IPS-NIHi7 (cell line): ENCODE results near the gene RNF181.
"Not testable (repeated sequence)": the region's sequence is repeated elsewhere in the genome, so short reads cannot be mapped to it uniquely, and the experiment has no call there.

Experiments
- DNase-seq: peaks from one replicate; pipeline ENCODE4 v3.0.0; 2012; ENCODE audit warnings: mixed read lengths; ENCODE audit errors: extremely low spot score

RNF181 gene

DNA sequence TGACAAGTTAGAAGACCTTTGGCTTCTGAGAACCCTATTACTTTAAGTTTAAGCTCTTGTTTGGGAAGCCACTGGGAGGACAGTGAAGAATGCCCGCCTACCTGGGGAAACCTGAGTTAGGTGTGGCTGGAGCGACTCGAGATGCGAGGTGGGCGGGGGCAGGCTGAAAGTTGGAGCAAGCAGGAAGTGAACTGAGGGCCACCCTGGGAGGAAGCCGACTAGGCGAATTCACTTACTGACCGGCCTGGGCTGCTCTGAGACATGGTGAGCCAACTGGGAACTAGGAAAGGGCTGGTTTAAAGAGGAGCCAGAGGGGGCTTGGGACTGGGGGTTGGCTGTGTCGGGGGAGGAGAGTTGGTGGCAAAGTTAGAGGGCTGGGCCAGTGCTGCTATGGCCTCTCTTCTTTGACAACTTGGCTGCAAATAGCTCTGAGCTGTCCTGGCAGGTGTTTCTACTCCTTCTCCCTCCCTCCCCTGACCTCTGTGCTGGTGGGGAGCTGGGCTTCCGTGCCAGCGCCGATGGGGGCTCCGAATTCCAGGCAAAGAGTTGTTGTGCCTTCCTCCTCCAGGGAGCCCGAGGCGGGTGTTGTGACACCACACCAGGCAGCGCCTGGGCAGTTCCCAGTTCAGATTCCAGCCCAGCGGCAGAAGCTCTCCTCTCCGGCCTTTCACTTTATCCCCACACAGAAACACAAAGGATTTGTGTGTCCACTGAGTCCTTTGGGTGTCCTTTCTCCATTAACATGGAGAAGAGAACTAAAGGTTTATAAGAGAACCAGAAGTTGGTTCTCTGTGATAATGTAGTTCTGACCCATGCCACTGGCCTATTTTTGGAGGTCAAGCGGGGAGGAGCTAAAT, 17.9 kb upstream of the RNF181 start, which contains the start of gene VAMP8:
Gene VAMP8, plus strand, starts transcription at position 201 of the 857 bp plus-strand sequence. Its CDS starts 61 bp downstream, at position 262.
- peak; percentile 90 for DNase-seq

DNA sequence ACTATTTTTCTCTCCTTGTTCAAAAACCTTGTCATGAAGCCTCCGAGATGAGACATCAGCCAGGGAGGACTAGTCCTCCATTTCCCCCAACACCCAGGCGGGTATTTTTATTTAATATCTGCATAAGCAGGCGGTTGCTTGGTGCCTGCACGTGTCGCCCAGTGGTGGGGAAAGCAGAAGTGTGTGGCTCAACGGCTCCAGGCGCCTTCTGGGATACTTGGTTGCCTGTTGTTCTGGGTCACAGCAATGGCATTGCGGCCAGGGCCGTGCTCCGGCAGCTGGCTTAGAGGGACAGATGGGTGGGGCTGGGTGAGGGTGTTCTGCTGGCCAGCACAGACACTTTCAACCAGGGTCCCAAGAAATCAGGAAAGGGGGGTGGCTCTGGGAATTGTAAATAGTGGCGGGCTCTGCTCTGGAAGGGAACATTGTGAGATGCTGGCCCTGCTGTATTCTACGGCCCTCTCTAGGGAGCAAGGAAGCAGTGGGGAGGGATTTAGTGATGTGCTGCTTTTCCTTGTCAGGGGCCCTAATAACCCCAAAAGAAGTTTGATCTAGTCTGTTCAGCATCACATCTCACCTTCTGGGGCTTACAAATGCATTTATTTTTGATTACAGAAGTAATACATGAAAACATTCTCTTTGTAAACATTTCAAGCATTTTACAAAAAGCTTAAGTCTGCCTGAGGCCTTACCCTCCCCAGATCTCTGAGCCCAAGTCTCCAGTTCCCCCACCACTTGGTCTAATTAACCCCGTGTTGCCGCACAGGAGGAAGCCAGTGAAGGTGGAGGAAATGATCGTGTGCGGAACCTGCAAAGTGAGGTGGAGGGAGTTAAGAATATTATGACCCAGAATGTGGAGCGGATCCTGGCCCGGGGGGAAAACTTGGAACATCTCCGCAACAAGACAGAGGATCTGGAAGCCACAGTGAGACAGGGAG, 17.0 kb upstream of the RNF181 start:
- no peak for DNase-seq

DNA sequence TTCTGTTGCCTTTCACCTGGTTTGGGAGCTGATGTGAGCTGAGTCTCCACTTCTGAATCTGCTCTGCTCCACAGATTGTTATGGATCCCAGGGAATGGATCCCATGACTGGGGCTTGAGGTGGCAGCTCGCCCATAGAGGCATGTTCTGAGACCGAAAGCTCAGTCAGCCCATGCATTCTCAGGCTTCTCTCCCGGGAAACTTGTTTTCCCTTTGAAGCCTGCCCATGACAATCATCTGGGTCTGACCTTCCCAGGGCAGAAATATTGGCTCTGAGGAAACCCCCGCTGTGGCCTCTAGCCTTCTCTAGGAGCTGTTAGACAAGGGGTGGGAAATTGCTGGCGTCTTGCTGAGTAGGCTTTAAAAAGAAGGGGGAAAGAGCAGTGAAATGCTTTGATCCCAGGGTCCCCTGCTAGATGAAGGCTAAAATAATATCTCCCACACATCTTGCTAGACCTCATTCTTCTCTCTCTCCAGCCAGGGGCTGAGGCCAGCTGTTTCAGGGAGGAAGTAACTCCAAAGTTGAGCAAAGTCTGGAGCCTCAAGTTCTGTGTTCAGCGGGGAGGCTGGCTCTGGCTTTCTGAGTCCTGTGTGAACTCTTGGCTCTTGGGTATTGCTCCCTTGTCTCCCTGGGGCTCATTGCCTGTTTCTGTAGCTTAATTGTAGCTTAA, 16.1 kb upstream of the RNF181 start:
- peak; percentile 52 for DNase-seq

- no peak for DNase-seq
These were observed 15.3 kb upstream of the RNF181 start for GRCh38 chr2:85580206-85580605.

DNA sequence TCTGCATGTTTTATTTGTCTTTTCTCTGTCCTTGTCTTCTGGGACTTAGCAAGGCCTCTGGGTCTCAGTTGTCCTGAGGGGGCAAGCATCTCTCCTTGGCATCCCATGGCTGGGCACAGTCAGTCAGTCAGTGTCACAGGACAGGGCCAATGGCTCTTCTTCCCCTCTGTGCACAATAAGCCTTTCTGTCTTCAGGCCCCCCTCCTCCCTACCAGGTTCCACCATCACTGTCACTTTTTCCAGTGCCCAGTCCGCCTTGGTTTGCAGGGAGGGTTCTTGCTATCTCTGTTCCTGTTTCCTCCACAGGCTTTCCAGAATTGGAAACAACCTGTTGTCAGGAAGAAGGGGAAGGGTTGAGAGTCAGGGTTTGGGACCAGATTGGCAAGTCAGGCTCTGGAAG, 13.1 kb upstream of the RNF181 start:
- no peak for DNase-seq

- DNase-seq: no peak
These were observed 11.7 kb upstream of the RNF181 start for GRCh38 chr2:85583667-85584353.

- DNase-seq: peak; percentile 41
These were observed 11.1 kb upstream of the RNF181 start, which contains the start of gene VAMP5 for GRCh38 chr2:85584354-85584856. Gene VAMP5 (plus strand): TSS chr2:85584431. CDS start chr2:85584491, 60 bp downstream.

DNA sequence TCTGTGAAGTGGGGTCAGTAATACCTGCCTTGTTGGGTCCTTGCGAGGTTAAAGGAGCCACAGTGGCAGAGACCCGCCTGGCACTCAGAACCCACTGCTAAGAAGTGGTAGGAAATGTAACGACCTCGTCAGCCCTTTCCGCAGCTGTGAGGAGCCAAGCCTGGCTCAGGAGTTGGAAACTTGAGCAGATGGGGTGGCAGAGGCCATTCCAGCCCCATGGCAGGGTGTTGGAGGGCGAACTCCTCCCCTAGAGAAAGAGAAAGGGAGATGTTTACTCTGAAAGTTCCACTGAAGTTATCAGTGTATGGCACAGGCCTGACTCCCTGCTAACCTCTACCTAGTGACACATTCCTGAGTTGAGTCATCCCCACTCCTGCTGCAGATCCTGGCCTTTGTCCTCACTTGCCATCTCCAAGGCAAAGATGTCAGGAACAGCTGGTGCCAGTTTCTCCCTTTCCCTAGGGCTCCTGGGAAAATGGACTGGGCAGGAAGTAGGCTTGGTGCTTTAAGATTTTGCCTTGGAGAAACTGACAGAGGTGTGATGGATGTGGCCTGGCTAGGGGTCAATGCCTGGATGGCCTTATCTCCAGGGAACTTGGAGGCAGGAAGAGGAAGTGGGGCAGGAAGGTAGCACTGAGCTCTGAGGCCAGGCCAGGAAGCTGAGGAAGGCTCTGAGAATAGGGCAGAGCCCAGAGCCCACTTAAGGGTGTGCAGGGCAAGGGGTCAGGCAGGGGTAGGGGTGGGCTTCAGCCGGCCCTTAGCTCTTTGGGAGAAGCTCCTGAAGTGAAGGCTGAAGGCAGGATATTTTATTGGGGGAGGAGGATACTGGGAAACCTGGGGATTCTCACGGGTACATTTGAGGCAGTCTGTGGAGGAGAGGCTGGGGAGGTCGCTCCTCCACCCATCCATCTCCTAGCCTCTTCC, 10.4 kb upstream of the RNF181 start:
- peak; percentile 27 for DNase-seq

DNA sequence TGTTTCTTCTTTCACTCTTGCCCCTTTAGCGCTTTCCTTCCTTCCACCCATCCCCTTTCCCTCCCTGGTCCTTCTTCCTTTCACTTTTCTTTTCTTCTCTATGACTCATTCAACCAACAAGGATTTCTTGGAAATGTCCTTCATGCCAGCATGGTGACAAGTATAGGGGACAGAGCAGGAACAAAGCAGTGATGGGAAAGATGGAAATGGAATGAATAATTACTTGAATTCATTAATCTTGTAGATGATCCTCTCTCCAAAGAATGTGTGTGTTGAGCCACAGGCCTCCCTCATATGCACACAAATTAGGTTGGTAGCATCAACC, 9.8 kb upstream of the RNF181 start:
- no peak for DNase-seq

GRCh38 chr2:85588236-85588635, 7.3 kb upstream of the RNF181 start:
- no peak for DNase-seq

GRCh38 chr2:85588645-85589044, 6.9 kb upstream of the RNF181 start:
- DNase-seq: no peak

GRCh38 chr2:85589181-85589580, 6.4 kb upstream of the RNF181 start:
- DNase-seq: no peak

DNA sequence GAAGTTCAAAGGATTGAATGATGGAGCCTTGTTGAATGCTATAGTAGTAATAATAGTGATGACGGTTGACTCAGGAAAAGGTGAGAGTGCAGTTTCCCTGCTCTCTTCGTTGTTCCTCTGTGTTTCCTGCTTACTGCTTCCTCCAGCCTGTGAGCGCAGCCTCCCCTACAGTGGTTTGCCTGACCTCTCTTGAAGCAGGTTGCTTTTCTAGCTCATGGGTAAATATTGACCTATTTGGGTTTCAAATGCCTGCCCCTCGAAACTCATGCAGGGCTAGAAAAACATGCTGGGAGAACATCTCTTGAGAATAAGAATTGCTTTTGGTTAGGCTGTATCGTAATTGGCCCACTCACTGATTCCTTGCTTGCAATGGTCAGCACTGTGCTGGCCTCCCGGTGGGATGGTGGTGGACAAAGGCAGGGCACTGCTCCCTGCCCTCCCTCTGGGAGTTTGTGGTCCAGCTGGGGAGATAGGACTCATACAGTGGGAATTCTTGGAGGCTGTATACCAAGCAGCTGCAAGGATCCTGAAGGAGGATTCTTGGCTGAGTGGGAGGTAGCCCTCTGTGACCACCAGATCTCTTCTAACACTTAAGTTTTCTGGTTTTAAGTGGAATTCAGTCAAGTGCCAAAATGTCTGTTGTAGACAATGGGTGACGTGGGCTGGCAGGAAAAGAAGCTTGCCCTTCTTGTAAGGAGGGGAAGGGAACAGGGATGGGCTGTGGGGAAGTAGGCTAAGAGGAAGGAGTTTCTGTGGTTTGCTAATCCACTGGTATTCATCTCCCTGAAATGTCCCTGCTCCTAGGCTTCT, 5.4 kb upstream of the RNF181 start:
- no peak for DNase-seq

DNA sequence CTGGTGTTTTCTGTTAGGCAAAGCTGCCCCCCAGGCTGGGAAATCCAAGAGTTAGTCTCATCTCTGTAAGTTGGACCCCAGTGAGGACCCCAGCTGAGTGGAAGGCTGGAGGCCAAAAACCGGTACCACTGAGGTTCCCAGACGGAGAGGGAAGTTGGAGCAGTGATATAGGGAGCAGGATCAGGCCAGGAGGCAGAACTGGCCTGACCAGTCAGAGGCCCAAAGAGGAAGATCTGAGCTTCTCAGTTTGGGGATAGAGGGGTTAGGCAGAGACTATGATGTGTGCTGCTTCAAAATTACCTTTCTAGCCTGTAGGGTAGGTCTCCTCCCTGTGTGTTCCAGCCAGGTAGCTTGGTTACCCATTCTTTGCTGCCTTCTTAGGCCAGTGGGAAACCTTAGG, 4.6 kb upstream of the RNF181 start:
- DNase-seq: no peak

- no peak for DNase-seq
These were observed 4.0 kb upstream of the RNF181 start for GRCh38 chr2:85591563-85591962.

DNA sequence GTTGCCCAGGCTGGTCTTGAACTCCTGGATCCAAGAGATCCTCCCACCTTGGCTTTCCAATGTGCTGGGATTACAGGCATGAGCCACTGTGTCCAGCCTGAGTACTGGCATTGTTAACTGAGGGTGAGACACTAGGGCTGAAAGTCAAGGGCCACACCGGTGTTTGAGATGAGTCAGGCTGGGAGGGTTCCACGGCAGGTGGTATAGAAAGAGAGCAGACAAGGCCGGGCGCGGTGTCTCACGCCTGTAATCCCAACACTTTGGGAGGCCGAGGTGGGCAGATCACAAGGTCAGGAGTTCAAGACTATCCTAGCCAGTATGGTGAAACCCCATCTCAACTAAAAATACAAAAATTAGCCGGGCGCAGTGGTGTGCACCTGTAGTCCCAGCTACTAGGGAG, 3.2 kb upstream of the RNF181 start:
- not testable (repeated sequence) for DNase-seq

- DNase-seq: no peak
These were observed 2.5 kb upstream of the RNF181 start for GRCh38 chr2:85593023-85593422.

DNA sequence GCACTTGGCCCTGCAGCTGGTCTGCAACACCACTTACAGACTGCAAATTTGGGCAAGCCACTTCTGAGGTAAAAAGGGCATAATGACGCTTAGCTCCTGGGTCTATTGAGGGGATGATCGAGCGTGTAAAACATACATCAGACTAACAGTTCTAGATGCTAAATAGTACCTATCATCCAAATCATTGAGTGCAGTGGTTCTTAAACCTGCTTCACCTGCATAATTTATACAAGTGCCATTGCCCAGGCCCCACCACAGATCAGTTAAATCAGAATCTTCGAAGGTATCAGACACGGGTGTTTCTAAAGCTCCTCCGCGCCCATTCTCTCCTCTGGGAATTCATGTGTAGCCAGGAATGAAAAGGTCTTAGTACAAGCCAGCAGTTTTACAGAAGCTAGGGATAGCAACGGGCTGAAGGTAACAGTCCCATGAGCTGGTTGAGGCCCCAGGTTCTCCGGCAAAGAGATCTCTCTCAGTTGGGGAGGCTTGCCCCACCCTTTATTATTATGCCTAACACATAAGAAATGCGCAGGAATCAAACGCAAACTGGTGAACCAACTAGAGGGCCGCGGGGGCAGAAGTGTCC, 737 bp upstream of the RNF181 start:
- DNase-seq: no peak

DNA sequence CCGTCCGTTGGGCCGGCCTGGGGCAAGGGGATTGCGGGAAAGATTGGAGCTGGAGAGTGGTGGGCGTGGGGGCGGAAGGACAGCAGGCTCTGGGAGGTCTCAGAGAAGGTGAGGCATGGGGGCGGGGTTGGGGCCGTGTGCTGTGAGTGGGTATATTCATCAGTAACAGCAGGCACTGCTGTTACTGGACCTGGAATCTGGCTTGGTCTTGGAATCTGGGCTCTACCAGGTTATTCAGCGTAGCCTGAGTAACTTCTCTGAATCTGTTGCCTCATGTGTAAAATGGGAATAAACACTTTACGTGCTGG, 435 bp downstream of the RNF181 start:
- no peak for DNase-seq
